MM.1S (cell line): ENCODE results near the gene STARD4.

ENCODE experiments used
- CTCF ChIP-seq: fragments of 300-600 bp; sonication (generic); IDR thresholded peaks from 2 replicates; pipeline ENCODE4 v1.5.1; 2016; ENCODE audit warnings: antibody characterized with exemption, low read length, mixed read lengths
- EZH2 ChIP-seq: fragments of 300-600 bp; sonication (generic); optimal IDR thresholded peaks from 2 replicates; pipeline ENCODE3; 2017; ENCODE audit warnings: low read depth, mild to moderate bottlenecking, antibody characterized with exemption, low read length, mixed read lengths
- EZH2phosphoT487 ChIP-seq: fragments of 300-600 bp; sonication (generic); IDR thresholded peaks from 2 replicates; pipeline ENCODE4 v1.6.1; 2018; ENCODE audit warnings: antibody characterized with exemption, low read length

GRCh38 chr5:111478266-111478665 is 34.1 kb downstream of the STARD4 start:
- TF ChIP-seq CTCF: no peak
- TF ChIP-seq EZH2: no peak
- TF ChIP-seq EZH2phosphoT487: no peak
